Measurements from ENCODE around the gene HOXA5.

GRCh38 chr7:27143950-27144780 lies 684 bp upstream of the HOXA5 start:
- TF ChIP-seq, protein P1, sequence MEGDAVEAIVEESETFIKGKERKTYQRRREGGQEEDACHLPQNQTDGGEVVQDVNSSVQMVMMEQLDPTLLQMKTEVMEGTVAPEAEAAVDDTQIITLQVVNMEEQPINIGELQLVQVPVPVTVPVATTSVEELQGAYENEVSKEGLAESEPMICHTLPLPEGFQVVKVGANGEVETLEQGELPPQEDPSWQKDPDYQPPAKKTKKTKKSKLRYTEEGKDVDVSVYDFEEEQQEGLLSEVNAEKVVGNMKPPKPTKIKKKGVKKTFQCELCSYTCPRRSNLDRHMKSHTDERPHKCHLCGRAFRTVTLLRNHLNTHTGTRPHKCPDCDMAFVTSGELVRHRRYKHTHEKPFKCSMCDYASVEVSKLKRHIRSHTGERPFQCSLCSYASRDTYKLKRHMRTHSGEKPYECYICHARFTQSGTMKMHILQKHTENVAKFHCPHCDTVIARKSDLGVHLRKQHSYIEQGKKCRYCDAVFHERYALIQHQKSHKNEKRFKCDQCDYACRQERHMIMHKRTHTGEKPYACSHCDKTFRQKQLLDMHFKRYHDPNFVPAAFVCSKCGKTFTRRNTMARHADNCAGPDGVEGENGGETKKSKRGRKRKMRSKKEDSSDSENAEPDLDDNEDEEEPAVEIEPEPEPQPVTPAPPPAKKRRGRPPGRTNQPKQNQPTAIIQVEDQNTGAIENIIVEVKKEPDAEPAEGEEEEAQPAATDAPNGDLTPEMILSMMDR (conservative IDR thresholded peaks at IDR 0.05; ENCODE audit: low read depth, low read length) = 0 out of 2 replicates have a peak, but pooled peaks have one; percentile 0
- no peak for TF ChIP-seq EZH2 (IDR thresholded peaks at IDR 0.05; ENCODE audit: low read length, unreplicated experiment)

Data from PC-3 (cell line).